Measurements from ENCODE around the gene DEDD2. TPM values are rescaled to one million over a fixed set of nuclear protein-coding genes. Genes with fewer than 3 reads are reported as not detected.

The DEDD2 gene
- total RNA-seq, 1 donor from 2014 or later = 30.2 TPM

- Histone ChIP-seq H3K4me1 (peaks cover 5 to 14% of the 10 kb centered on the region in 2 donors), H3K27me3 (peaks cover 12% of the 10 kb centered on the region), H3K9me3 (no peaks in the 10 kb centered on the region), H3K36me3 (no peaks in the 10 kb centered on the region), H3K27ac (no peak overlapping the region), H3K4me3 (peak overlapping the region in 1 of 2 donors; percentile 73)
- intact Hi-C loops (cut with DNase I) = no loop called here
- no peak for DNase-seq (ENCODE audit: low spot score in 2 of 2)
- TF ChIP-seq CTCF (IDR thresholded peaks at IDR 0.05) = no peak
Measured at GRCh38 chr19:42177686-42178019, 39.8 kb downstream of the DEDD2 start.

- Histone ChIP-seq H3K9me3 (no peaks in the 10 kb centered on the region), H3K27ac (no peak overlapping the region), H3K4me3 (peak overlapping the region; percentile 55 to 73), H3K27me3 (peaks cover 12% of the 10 kb centered on the region), H3K4me1 (peaks cover 5 to 14% of the 10 kb centered on the region in 2 donors), H3K36me3 (no peaks in the 10 kb centered on the region)
- intact Hi-C loops (cut with DNase I) = no loop called here
- DNase-seq (ENCODE audit: low spot score in 2 of 2) = peak in 1 of 2 donors; percentile 74
- peak in 2 of 3 experiments; percentile 18 to 42 for TF ChIP-seq CTCF (IDR thresholded peaks at IDR 0.05)
Measured at GRCh38 chr19:42176990-42177685, 40.3 kb downstream of the DEDD2 start.

- no peak for DNase-seq (ENCODE audit: low spot score in 2 of 2)
- intact Hi-C loops (cut with DNase I) = no loop called here
- H3K36me3 ChIP-seq = no peaks in the 10 kb centered on the region
- TF ChIP-seq CTCF (IDR thresholded peaks at IDR 0.05) = no peak
- peak overlapping the region; percentile 55 to 73 for H3K4me3 ChIP-seq
- H3K9me3 ChIP-seq = no peaks in the 10 kb centered on the region
- H3K4me1 ChIP-seq = peaks cover 5 to 14% of the 10 kb centered on the region in 2 donors
- H3K27ac ChIP-seq = peak overlapping the region in 1 of 2 donors; percentile 13
- peaks cover 12% of the 10 kb centered on the region for H3K27me3 ChIP-seq
Measured at GRCh38 chr19:42176649-42176989, 40.9 kb downstream of the DEDD2 start.

GRCh38 chr19:42175952-42176648 is 41.4 kb downstream of the DEDD2 start:
- Histone ChIP-seq H3K4me3 (peak overlapping the region; percentile 55 to 73), H3K27me3 (peaks cover 12% of the 10 kb centered on the region), H3K4me1 (peaks cover 5 to 14% of the 10 kb centered on the region in 2 donors), H3K36me3 (no peaks in the 10 kb centered on the region), H3K9me3 (no peaks in the 10 kb centered on the region), H3K27ac (peak overlapping the region in 1 of 2 donors; percentile 13)
- no peak for TF ChIP-seq CTCF (IDR thresholded peaks at IDR 0.05)
- intact Hi-C loops (cut with DNase I) = no loop called here
- no peak for DNase-seq (ENCODE audit: low spot score in 2 of 2)

GRCh38 chr19:42174958-42175734 is 42.3 kb downstream of the DEDD2 start:
- DNase-seq (ENCODE audit: low spot score in 2 of 2) = no peak
- peaks cover 5% of the 10 kb centered on the region for H3K27me3 ChIP-seq
- no peak overlapping the region for H3K27ac ChIP-seq
- H3K9me3 ChIP-seq = no peaks in the 10 kb centered on the region
- intact Hi-C loops (cut with DNase I) = no loop called here
- H3K4me1 ChIP-seq = peaks cover 5 to 14% of the 10 kb centered on the region in 2 donors
- H3K36me3 ChIP-seq = no peaks in the 10 kb centered on the region
- TF ChIP-seq CTCF (IDR thresholded peaks at IDR 0.05) = no peak
- H3K4me3 ChIP-seq = peak overlapping the region in 1 of 2 donors; percentile 73

Measured in ascending aorta (tissue), 2 donors.